ENCODE data around the gene TREML2. TPM values are rescaled to one million over a fixed set of nuclear protein-coding genes. Genes with fewer than 3 reads are reported as not detected.

The TREML2 gene
- total RNA-seq, 1 donor from 2014 or later: not detected

DNA sequence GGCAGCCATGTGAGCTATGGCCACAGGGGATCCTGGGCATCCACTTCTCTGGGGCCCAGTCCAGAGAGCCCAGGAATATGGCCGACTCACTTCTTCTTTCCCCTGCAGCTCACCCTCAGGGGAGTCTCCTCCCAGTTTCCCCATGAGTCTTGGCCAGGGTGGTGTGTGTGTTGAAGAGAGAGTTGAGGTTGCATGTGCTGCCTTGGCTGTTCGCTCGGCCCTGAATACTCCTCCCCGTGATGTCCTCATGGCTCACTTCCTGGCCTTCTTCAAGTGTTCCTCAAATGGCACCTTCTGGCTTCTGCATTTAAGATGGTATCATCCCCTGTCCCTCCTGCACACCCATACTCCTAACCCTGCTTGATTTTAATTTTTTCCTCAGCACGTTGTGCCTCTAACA lies 43.6 kb downstream of the TREML2 start:
- intact Hi-C loops (cut with DNase I): no loop called here
- Histone ChIP-seq H3K27me3 (no peaks in the 10 kb centered on the region), H3K27ac (no peak overlapping the region)

GRCh38 chr6:41156771-41157170 lies 44.2 kb downstream of the TREML2 start:
- Histone ChIP-seq H3K4me3 (no peak overlapping the region), H3K27me3 (no peaks in the 10 kb centered on the region), H3K4me1 (no peaks in the 10 kb centered on the region), H3K27ac (no peak overlapping the region), H3K36me3 (no peaks in the 10 kb centered on the region), H3K9me3 (no peaks in the 10 kb centered on the region)
- TF ChIP-seq, protein P1, sequence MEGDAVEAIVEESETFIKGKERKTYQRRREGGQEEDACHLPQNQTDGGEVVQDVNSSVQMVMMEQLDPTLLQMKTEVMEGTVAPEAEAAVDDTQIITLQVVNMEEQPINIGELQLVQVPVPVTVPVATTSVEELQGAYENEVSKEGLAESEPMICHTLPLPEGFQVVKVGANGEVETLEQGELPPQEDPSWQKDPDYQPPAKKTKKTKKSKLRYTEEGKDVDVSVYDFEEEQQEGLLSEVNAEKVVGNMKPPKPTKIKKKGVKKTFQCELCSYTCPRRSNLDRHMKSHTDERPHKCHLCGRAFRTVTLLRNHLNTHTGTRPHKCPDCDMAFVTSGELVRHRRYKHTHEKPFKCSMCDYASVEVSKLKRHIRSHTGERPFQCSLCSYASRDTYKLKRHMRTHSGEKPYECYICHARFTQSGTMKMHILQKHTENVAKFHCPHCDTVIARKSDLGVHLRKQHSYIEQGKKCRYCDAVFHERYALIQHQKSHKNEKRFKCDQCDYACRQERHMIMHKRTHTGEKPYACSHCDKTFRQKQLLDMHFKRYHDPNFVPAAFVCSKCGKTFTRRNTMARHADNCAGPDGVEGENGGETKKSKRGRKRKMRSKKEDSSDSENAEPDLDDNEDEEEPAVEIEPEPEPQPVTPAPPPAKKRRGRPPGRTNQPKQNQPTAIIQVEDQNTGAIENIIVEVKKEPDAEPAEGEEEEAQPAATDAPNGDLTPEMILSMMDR (IDR thresholded peaks at IDR 0.05): no peak
- intact Hi-C loops (cut with DNase I): no loop called here
- DNase-seq (ENCODE audit: low spot score in 2 of 2): no peak

More for the DNA sequence above, 43.6 kb downstream of the TREML2 start:
- no peaks in the 10 kb centered on the region for H3K9me3 ChIP-seq
- TF ChIP-seq, protein P1 (IDR thresholded peaks at IDR 0.05): no peak
- no peak for DNase-seq (ENCODE audit: low spot score in 2 of 2)
- H3K36me3 ChIP-seq: no peaks in the 10 kb centered on the region
- no peak overlapping the region for H3K4me3 ChIP-seq
- H3K4me1 ChIP-seq: no peaks in the 10 kb centered on the region

DNA sequence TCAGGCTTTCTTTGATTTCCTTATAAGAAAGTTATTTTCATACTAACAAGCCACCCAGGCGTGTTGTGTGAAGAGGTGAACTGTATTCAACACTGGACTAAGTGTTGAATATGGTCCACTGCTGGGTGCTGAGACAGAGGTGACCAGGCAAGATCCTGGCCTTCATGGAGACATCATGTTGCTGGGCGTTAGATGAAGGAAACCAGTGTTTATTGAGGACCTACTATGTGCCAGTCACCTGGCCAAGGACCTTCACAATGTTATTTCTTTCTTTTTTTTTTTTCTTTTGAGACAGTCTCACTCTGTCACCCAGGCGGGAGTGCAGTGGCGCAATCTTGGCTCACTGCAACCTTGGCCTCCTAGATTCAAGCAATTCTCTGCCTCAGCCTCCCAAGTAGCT lies 44.9 kb downstream of the TREML2 start:
- no peaks in the 10 kb centered on the region for H3K36me3 ChIP-seq
- intact Hi-C loops (cut with DNase I): no loop called here
- DNase-seq (ENCODE audit: low spot score in 2 of 2): no peak
- no peak overlapping the region for H3K27ac ChIP-seq
- H3K27me3 ChIP-seq: no peaks in the 10 kb centered on the region
- no peak overlapping the region for H3K4me3 ChIP-seq
- no peaks in the 10 kb centered on the region for H3K4me1 ChIP-seq
- no peaks in the 10 kb centered on the region for H3K9me3 ChIP-seq
- TF ChIP-seq, protein P1 (IDR thresholded peaks at IDR 0.05): no peak

DNA sequence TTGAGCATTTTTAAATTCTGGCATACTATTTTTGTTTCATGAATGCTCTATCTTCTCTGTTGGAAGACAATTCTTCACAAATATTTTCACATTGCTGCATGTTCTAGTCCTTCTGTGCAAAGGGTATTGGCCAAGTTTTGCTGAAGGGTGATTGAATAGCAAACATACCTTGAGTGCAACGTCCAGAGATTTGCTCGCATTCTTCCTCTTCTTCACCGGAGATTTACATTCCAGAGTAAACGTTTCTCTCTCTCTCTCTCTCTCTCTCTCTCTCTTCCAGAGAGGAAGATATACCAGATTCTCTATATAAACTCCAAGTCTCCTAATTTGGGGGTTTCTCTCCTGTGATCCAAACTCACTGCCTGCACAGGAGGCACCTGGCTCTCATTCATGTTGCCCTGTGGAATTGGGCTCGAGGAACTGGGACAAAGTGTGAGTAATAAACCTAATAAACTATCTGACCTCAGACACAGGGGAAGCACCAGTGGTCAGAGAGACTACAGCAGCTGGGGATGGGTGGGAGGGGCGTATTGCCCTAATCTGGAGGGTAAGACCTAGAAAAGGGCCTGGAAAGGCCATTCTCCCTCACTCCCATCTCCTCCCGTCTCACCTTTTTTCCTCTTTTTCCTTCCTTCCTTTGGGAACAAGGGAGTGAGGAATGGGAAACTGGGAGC lies 45.7 kb downstream of the TREML2 start:
- Histone ChIP-seq H3K4me1 (no peaks in the 10 kb centered on the region), H3K9me3 (no peaks in the 10 kb centered on the region), H3K27me3 (no peaks in the 10 kb centered on the region), H3K36me3 (no peaks in the 10 kb centered on the region), H3K4me3 (no peak overlapping the region), H3K27ac (no peak overlapping the region)
- no peak for DNase-seq (ENCODE audit: low spot score in 2 of 2)
- TF ChIP-seq, protein P1 (IDR thresholded peaks at IDR 0.05): no peak
- intact Hi-C loops (cut with DNase I): no loop called here

GRCh38 chr6:41153992-41154625 lies 46.8 kb downstream of the TREML2 start, which contains the start of gene TREML1:
TSS of gene TREML1 (minus strand) at chr6:41154347. CDS start at chr6:41154288, 59 bp downstream.
- H3K4me1 ChIP-seq: no peaks in the 10 kb centered on the region
- H3K27me3 ChIP-seq: no peaks in the 10 kb centered on the region
- DNase-seq (ENCODE audit: low spot score in 2 of 2): no peak
- H3K27ac ChIP-seq: no peak within 1 kb of the TSS
- no peaks in the 10 kb centered on the region for H3K9me3 ChIP-seq
- no peak within 1 kb of the TSS for H3K4me3 ChIP-seq
- TF ChIP-seq, protein P1 (IDR thresholded peaks at IDR 0.05): no peak
- intact Hi-C loops (cut with DNase I): no loop called here
- no peaks in the 10 kb centered on the region for H3K36me3 ChIP-seq

Data from ascending aorta (tissue), 2 donors.